SU-DHL-6 (cell line): Measurements from ENCODE around the gene MAP4K3.

Experiments
- H2AFZ ChIP-seq: fragments of 200-600 bp; sonication (generic); 2 replicates; pipeline ENCODE4 v1.6.1; 2014; ENCODE audit warnings: low read depth, mild to moderate bottlenecking, moderate library complexity, mixed read lengths, antibody characterized with exemption, low read length; ENCODE audit not compliant: severe bottlenecking
- H3F3A ChIP-seq: fragments of 200-600 bp; shearing (Covaris generic); 2 replicates; pipeline ENCODE4 v1.6.0; 2016; ENCODE audit warnings: antibody characterized with exemption, mild to moderate bottlenecking; ENCODE audit not compliant: insufficient read depth
- H3K27ac ChIP-seq: fragments of 200-600 bp; sonication (generic); 2 replicates; pipeline ENCODE4 v1.5.1; 2016; ENCODE audit warnings: low read depth, mild to moderate bottlenecking, low read length, moderate library complexity, mixed read lengths
- H3K27me3 ChIP-seq: fragments of 200-600 bp; sonication (generic), shearing (Covaris generic); 2 replicates; pipeline ENCODE4 v1.6.0; 2014; ENCODE audit warnings: mild to moderate bottlenecking, low read length
- H3K36me3 ChIP-seq: fragments of 200-600 bp; sonication (generic); 2 replicates; pipeline ENCODE4 v1.6.1; 2014; ENCODE audit warnings: mild to moderate bottlenecking, low read length, mixed read lengths
- H3K4me2 ChIP-seq: fragments of 300-600, 200-600 bp; shearing (Covaris generic), sonication (generic); 2 replicates; pipeline ENCODE4 v1.6.0; 2014; ENCODE audit warnings: low read length, low read depth, mild to moderate bottlenecking; ENCODE audit not compliant: poor library complexity, severe bottlenecking
- H3K4me3 ChIP-seq: fragments of 200-600 bp; sonication (generic); 2 replicates; pipeline ENCODE4 v1.5.1; 2014; ENCODE audit warnings: antibody characterized with exemption, low read length, mild to moderate bottlenecking, mixed read lengths; ENCODE audit not compliant: insufficient read depth, poor library complexity, severe bottlenecking
- H3K79me2 ChIP-seq: fragments of 200-600 bp; sonication (generic); 2 replicates; pipeline ENCODE4 v1.6.1; 2014; ENCODE audit warnings: mild to moderate bottlenecking, low read length, moderate library complexity; ENCODE audit not compliant: insufficient read depth
- H3K9ac ChIP-seq: fragments of 200-600 bp; sonication (generic); 2 replicates; pipeline ENCODE4 v1.7.0; 2014; ENCODE audit warnings: mild to moderate bottlenecking, low read length
- H3K9me2 ChIP-seq: fragments of 200-600 bp; sonication (generic); replicated peaks from 2 replicates; pipeline ENCODE4 v1.6.1; 2014; ENCODE audit warnings: low read length; ENCODE audit not compliant: insufficient read depth
- H3K9me3 ChIP-seq: fragments of 200-600 bp; sonication (generic); 2 replicates; pipeline ENCODE4 v1.6.1; 2014; ENCODE audit warnings: low read length, mixed read lengths; ENCODE audit not compliant: insufficient read depth
- H4K20me1 ChIP-seq: fragments of 200-600 bp; sonication (generic); 2 replicates; pipeline ENCODE4 v1.6.1; 2014; ENCODE audit warnings: low read depth, mild to moderate bottlenecking, antibody characterized with exemption, low read length, moderate library complexity, mixed read lengths
- CTCF ChIP-seq: fragments of 200-600 bp; sonication (generic); IDR thresholded peaks from one replicate; pipeline ENCODE4 v1.5.1; 2017; ENCODE audit warnings: antibody characterized with exemption, mild to moderate bottlenecking, low read length, moderate library complexity; ENCODE audit not compliant: insufficient read depth, poor library complexity, severe bottlenecking
- EZH2phosphoT487 ChIP-seq: fragments of 200-600 bp; sonication (generic), shearing (Covaris generic); conservative IDR thresholded peaks from 2 replicates; pipeline ENCODE4 v1.6.1; 2018; ENCODE audit warnings: mild to moderate bottlenecking, antibody characterized with exemption, low read length, moderate library complexity, mixed read lengths

The MAP4K3 gene

DNA sequence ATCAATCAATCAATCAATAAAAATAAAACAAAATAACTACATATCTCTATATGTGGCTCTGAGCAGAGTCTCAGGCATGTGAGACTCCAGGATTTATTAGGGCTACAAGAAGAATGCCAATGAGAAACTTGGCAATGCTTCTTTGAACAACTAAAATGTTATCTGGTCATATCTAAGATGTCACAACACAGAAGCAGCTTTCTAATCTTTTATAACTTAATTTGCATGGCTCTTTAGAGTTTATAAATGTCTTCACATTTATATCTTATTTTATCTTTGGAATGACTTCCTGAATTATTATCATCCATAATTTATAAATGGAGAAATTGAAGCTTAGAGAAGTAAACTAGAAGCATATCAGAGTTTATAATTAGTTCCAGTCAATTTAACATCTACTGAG lies 14.9 kb upstream of the MAP4K3 start:
- H3K9ac ChIP-seq, result no peak overlapping the region
- H4K20me1 ChIP-seq, result no peaks in the 10 kb centered on the region
- H3K27me3 ChIP-seq, result no peaks in the 10 kb centered on the region
- H2AFZ ChIP-seq, result no peak overlapping the region
- no peak overlapping the region for H3K4me3 ChIP-seq
- TF ChIP-seq CTCF, result no peak
- no peak for TF ChIP-seq EZH2phosphoT487
- no peaks in the 10 kb centered on the region for H3K9me2 ChIP-seq
- no peaks in the 10 kb centered on the region for H3K36me3 ChIP-seq
- no peaks in the 10 kb centered on the region for H3F3A ChIP-seq
- no peak overlapping the region for H3K4me2 ChIP-seq
- no peak overlapping the region for H3K27ac ChIP-seq
- no peaks in the 10 kb centered on the region for H3K79me2 ChIP-seq
- no peaks in the 10 kb centered on the region for H3K9me3 ChIP-seq

GRCh38 chr2:39448169-39448502 lies 11.1 kb upstream of the MAP4K3 start:
- Histone ChIP-seq H3K9me3 (no peaks in the 10 kb centered on the region), H3K79me2 (no peaks in the 10 kb centered on the region), H3K36me3 (no peaks in the 10 kb centered on the region), H3F3A (no peaks in the 10 kb centered on the region), H4K20me1 (no peaks in the 10 kb centered on the region), H3K4me3 (no peak overlapping the region), H3K27ac (no peak overlapping the region), H3K27me3 (no peaks in the 10 kb centered on the region), H3K9ac (no peak overlapping the region), H3K4me2 (no peak overlapping the region), H2AFZ (no peak overlapping the region), H3K9me2 (no peaks in the 10 kb centered on the region)
- TF ChIP-seq EZH2phosphoT487 (no peak), CTCF (no peak)

DNA sequence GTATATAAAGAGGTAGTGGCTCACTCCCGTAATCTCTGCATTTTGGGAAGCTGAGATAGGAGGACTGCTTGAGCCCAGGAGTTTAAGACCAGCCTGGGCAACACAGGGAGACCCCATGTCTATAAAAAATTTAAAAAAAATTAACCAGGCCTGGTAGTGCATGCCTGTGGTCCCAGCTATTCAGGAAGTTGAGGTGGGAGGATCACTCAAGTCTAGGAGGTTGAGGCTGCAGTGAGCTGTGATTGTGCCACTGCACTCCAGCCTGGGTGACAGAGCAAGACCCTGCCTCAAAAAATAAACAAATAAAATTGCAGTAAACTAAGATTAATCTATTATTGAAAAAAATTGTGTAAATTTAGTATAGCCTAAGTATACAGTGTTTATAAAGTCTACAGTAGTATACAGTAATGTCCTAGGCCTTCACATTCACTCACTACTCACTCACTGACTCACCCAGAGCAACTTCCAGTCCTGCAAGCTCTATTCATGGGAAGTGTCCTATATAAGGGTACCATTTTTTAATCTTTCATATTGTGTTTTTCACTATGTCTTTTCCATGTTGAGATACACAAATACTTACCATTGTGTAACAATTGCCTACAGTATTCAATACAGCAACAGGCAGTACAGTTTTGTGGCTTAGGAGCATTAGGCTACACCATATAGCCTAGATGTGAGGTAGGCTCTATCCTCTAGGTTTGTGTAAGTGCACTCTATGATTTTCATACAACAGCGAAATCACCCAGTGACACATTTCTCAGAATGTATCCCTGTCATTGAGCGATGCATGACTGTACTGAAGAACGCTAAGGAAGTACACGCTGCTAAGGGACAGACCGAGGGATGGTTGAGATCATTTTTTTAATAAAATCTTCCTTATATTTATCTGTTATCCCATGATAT lies 10.4 kb upstream of the MAP4K3 start:
- H3K27ac ChIP-seq, result no peak overlapping the region
- no peak overlapping the region for H3K9ac ChIP-seq
- H3K4me2 ChIP-seq, result no peak overlapping the region
- no peak for TF ChIP-seq CTCF
- no peak for TF ChIP-seq EZH2phosphoT487
- H3K9me2 ChIP-seq, result no peaks in the 10 kb centered on the region
- no peaks in the 10 kb centered on the region for H4K20me1 ChIP-seq
- no peaks in the 10 kb centered on the region for H3F3A ChIP-seq
- no peak overlapping the region for H3K4me3 ChIP-seq
- H3K79me2 ChIP-seq, result no peaks in the 10 kb centered on the region
- no peak overlapping the region for H2AFZ ChIP-seq
- H3K36me3 ChIP-seq, result no peaks in the 10 kb centered on the region
- no peaks in the 10 kb centered on the region for H3K27me3 ChIP-seq
- no peaks in the 10 kb centered on the region for H3K9me3 ChIP-seq
